Keratinocyte (primary cell): ENCODE results near the gene SLC25A21. TPM values are rescaled to one million over a fixed set of nuclear protein-coding genes. Genes with fewer than 3 reads are reported as not detected.

ENCODE experiments used
- DNase-seq: peaks from one replicate; pipeline ENCODE4 v3.0.0-alpha.2; 2011; ENCODE audit warnings: low read depth, missing footprints, low spot score
- FAIRE-seq: peaks from 2 replicates; lab custom pipeline; 2011; peaks lifted over from hg19 to GRCh38; lab: Jason Lieb, UNC
- H2AFZ ChIP-seq: 2 replicates; pipeline ENCODE4 v1.6.0; 2012; ENCODE audit warnings: low read length, control low read depth, inconsistent platforms; ENCODE audit not compliant: control insufficient read depth
- H3K27ac ChIP-seq: 2 replicates; pipeline ENCODE4 v1.5.1; 2011; ENCODE audit warnings: low read length; ENCODE audit not compliant: control insufficient read depth, insufficient read depth
- H3K27me3 ChIP-seq: 3 replicates; pipeline ENCODE4 v1.6.0; 2011; ENCODE audit warnings: low read length; ENCODE audit not compliant: control insufficient read depth, insufficient read depth; ENCODE audit errors: extremely low read depth
- H3K36me3 ChIP-seq, 2 experiments: 2 replicates in 1 of 2; 3 replicates in 1 of 2; pipeline ENCODE4 v1.5.1; 2011; ENCODE audit warnings: low read length in 2 of 2, mild to moderate bottlenecking in 1 of 2; ENCODE audit not compliant: control insufficient read depth in 2 of 2, insufficient read depth in 2 of 2; ENCODE audit errors: extremely low read depth in 1 of 2
- H3K4me1 ChIP-seq: 3 replicates; pipeline ENCODE4 v1.5.1; 2011; ENCODE audit warnings: low read length; ENCODE audit not compliant: control insufficient read depth, insufficient read depth; ENCODE audit errors: extremely low read depth
- H3K4me2 ChIP-seq: 3 replicates; pipeline ENCODE4 v1.6.0; 2011; ENCODE audit warnings: low read depth, low read length; ENCODE audit not compliant: control insufficient read depth, insufficient read depth; ENCODE audit errors: extremely low read depth
- H3K4me3 ChIP-seq, 3 experiments: fragments of 200-600 bp in 1 of 3; sonication (generic) in 1 of 3; 2 replicates in 2 of 3; 3 replicates in 1 of 3; pipeline ENCODE4 v1.5.1; 2011 to 2016; ENCODE audit warnings: low read length in 3 of 3, mild to moderate bottlenecking in 3 of 3, control low read depth in 2 of 3, inconsistent platforms in 1 of 3, low read depth in 1 of 3, mixed read lengths in 1 of 3, mixed run types in 1 of 3, moderate library complexity in 1 of 3; ENCODE audit not compliant: control insufficient read depth in 2 of 3, insufficient read depth in 2 of 3; ENCODE audit errors: extremely low read depth in 1 of 3
- H3K79me2 ChIP-seq: 2 replicates; pipeline ENCODE4 v1.6.0; 2012; ENCODE audit warnings: low read length; ENCODE audit not compliant: control insufficient read depth, insufficient read depth
- H3K9ac ChIP-seq: 3 replicates; pipeline ENCODE4 v1.6.0; 2011; ENCODE audit warnings: low read length; ENCODE audit not compliant: control insufficient read depth, insufficient read depth; ENCODE audit errors: extremely low read depth
- H3K9me1 ChIP-seq: 3 replicates; pipeline ENCODE4 v1.6.0; 2011; ENCODE audit warnings: low read length; ENCODE audit not compliant: control insufficient read depth, insufficient read depth; ENCODE audit errors: extremely low read depth
- H3K9me3 ChIP-seq: 2 replicates; pipeline ENCODE4 v1.5.1; 2012; ENCODE audit warnings: low read depth, low read length; ENCODE audit not compliant: control insufficient read depth
- H4K20me1 ChIP-seq: 3 replicates; pipeline ENCODE4 v1.6.0; 2011; ENCODE audit warnings: low read length; ENCODE audit not compliant: control insufficient read depth, insufficient read depth; ENCODE audit errors: extremely low read depth
- CTCF ChIP-seq, 3 experiments: IDR thresholded peaks in 1 of 3; conservative IDR thresholded peaks in 1 of 3; optimal IDR thresholded peaks in 1 of 3; 2 replicates in 2 of 3; 3 replicates in 1 of 3; pipeline versions ENCODE3 to v1.5.1; 2011; ENCODE audit warnings: low read length in 3 of 3, mild to moderate bottlenecking in 3 of 3, moderate library complexity in 2 of 3, control low read depth in 1 of 3, inconsistent platforms in 1 of 3; ENCODE audit not compliant: insufficient read depth in 2 of 3; ENCODE audit errors: extremely low read depth in 1 of 3
- EZH2 ChIP-seq: IDR thresholded peaks from one replicate; pipeline ENCODE4 v1.6.1; 2012; ENCODE audit warnings: inconsistent platforms, mild to moderate bottlenecking, low read length, moderate library complexity
- dilution Hi-C: fragments of 300-500 bp; cut with MboI; formaldehyde crosslinking; loops from one replicate; pipeline ENCODE4 v1.7.0; 2020; ENCODE audit warnings: low sequenced_read_pairs; ENCODE audit not compliant: extremely low pct_ligation_motif_present
- polyA plus RNA-seq, 5 experiments: library from polyadenylated mRNA; depleted of rRNA in 3 of 5; stranded (reverse) in 3 of 5; stranded (forward) in 1 of 5; unstranded in 1 of 5; fragments of >200 nt; gene quantifications; 1 replicate in 1 of 5; 2 replicates in 3 of 5; 3 replicates in 1 of 5; pipeline versions ENCODE4 v1.2.1 to v1.2.3, GENCODE V29; 2011 to 2012; ENCODE audit warnings: missing spikeins in 2 of 5, low read depth in 1 of 5, low replicate concordance in 1 of 5

Gene SLC25A21
- polyA plus RNA-seq, 1 donor (not counting 4 experiments of a cell fraction or from before 2014, with no cell fraction given), result 0.66 TPM

GRCh38 chr14:36751920-36752319, 420.5 kb downstream of the SLC25A21 start:
- Histone ChIP-seq H3K4me1 (no peaks in the 10 kb centered on the region), H3K9me3 (no peaks in the 10 kb centered on the region), H3K27me3 (peaks cover 3% of the 10 kb centered on the region), H3K27ac (no peak overlapping the region), H3K4me3 (no peak overlapping the region), H3K36me3 (no peaks in the 10 kb centered on the region), H3K9ac (no peak overlapping the region), H3K79me2 (no peaks in the 10 kb centered on the region), H4K20me1 (no peaks in the 10 kb centered on the region), H3K9me1 (no peaks in the 10 kb centered on the region), H3K4me2 (no peak overlapping the region), H2AFZ (no peak overlapping the region)
- dilution Hi-C loops, result no loop called here
- FAIRE-seq (no peak), DNase-seq (no peak)
- TF ChIP-seq EZH2, result no peak
- no peak for TF ChIP-seq CTCF (optimal IDR thresholded peaks at IDR 0.05 in 1 of 3, IDR thresholded peaks at IDR 0.05 in 1 of 3, conservative IDR thresholded peaks at IDR 0.05 in 1 of 3; ENCODE audit: extremely low read depth in 1 of 3, insufficient read depth in 2 of 3, low read length in 3 of 3)

- Histone ChIP-seq H3K9ac (no peak overlapping the region), H3K27ac (no peak overlapping the region), H3K4me2 (no peak overlapping the region), H3K4me1 (no peaks in the 10 kb centered on the region), H4K20me1 (no peaks in the 10 kb centered on the region), H3K27me3 (peaks cover 3% of the 10 kb centered on the region), H3K79me2 (no peaks in the 10 kb centered on the region), H3K9me3 (no peaks in the 10 kb centered on the region), H3K36me3 (no peaks in the 10 kb centered on the region), H2AFZ (no peak overlapping the region), H3K9me1 (no peaks in the 10 kb centered on the region), H3K4me3 (no peak overlapping the region)
- dilution Hi-C loops, result no loop called here
- FAIRE-seq (no peak), DNase-seq (no peak)
- TF ChIP-seq CTCF (optimal IDR thresholded peaks at IDR 0.05 in 1 of 3, IDR thresholded peaks at IDR 0.05 in 1 of 3, conservative IDR thresholded peaks at IDR 0.05 in 1 of 3; ENCODE audit: extremely low read depth in 1 of 3, insufficient read depth in 2 of 3, low read length in 3 of 3) (no peak), EZH2 (no peak)
Measured at GRCh38 chr14:36751106-36751505, 421.3 kb downstream of the SLC25A21 start.
